Vagina (tissue), 2 donors: Measurements from ENCODE around the gene LTBP4.

Experiments
- POLR2A ChIP-seq, 2 donors: fragments of 450-650 bp; IDR thresholded peaks; one replicate each; pipeline ENCODE4 v1.6.1; 2017; ENCODE audit warnings: antibody characterized with exemption in 2 of 2, mild to moderate bottlenecking in 2 of 2, moderate library complexity in 2 of 2
- POLR2AphosphoS5 ChIP-seq, 2 donors: sonication (generic); formaldehyde crosslinking; IDR thresholded peaks; one replicate each; pipeline ENCODE4 v1.9.0; 2017; ENCODE audit warnings: antibody characterized with exemption in 2 of 2, mild to moderate bottlenecking in 2 of 2, low read depth in 1 of 2; ENCODE audit not compliant: insufficient read depth in 1 of 2
- TF ChIP-seq, protein P1 (sequence below), 3 experiments: fragments of 450-650 bp in 2 of 3; fragments of 200-600 bp in 1 of 3; sonication (generic) in 1 of 3; IDR thresholded peaks; one replicate each; pipeline ENCODE4 v1.5.1; 2017 to 2019; ENCODE audit warnings: antibody characterized with exemption in 3 of 3, mild to moderate bottlenecking in 2 of 3, moderate library complexity in 2 of 3

DNA sequence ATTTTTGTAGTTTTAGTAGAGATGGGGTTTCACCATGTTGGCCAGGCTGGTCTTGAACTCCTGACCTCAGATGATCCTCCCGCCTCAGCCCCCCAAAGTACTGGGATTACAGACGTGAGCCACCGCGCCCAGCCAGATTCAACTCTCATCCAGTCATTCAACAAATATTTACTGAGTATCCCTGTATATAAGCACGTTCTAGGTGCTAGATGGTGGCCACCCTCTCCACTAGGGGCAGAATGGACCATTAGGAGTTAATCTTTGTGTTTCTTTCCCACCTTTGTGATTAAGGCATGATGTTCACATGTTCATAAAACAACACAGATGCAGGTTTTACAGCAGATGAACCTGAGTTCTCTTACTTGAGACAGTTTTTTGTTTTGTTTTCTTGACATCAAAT, 17.2 kb upstream of the LTBP4 start:
- TF ChIP-seq, protein P1, sequence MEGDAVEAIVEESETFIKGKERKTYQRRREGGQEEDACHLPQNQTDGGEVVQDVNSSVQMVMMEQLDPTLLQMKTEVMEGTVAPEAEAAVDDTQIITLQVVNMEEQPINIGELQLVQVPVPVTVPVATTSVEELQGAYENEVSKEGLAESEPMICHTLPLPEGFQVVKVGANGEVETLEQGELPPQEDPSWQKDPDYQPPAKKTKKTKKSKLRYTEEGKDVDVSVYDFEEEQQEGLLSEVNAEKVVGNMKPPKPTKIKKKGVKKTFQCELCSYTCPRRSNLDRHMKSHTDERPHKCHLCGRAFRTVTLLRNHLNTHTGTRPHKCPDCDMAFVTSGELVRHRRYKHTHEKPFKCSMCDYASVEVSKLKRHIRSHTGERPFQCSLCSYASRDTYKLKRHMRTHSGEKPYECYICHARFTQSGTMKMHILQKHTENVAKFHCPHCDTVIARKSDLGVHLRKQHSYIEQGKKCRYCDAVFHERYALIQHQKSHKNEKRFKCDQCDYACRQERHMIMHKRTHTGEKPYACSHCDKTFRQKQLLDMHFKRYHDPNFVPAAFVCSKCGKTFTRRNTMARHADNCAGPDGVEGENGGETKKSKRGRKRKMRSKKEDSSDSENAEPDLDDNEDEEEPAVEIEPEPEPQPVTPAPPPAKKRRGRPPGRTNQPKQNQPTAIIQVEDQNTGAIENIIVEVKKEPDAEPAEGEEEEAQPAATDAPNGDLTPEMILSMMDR (IDR thresholded peaks at IDR 0.05): no peak
- TF ChIP-seq POLR2AphosphoS5 (IDR thresholded peaks at IDR 0.05; ENCODE audit: insufficient read depth in 1 of 2, low read depth in 1 of 2): no peak
- TF ChIP-seq POLR2A (IDR thresholded peaks at IDR 0.05): no peak
